ENCODE data around the gene APLN.

The APLN gene, protein sequence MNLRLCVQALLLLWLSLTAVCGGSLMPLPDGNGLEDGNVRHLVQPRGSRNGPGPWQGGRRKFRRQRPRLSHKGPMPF
- long read RNA-seq, donor 1, partial matches to known transcripts, result 0 of 3 reads
- long read RNA-seq, donor 1, other reads (novel, unspliced or antisense), result 0 of 3 reads
- long read RNA-seq, donor 2, partial matches to known transcripts, result 0 of 2 reads
- long read RNA-seq, donor 2, other reads (novel, unspliced or antisense), result 0 of 2 reads
- long read RNA-seq, donor 3, partial matches to known transcripts, result 0 of 1 reads
- long read RNA-seq, donor 3, other reads (novel, unspliced or antisense), result 0 of 1 reads
- long read RNA-seq, donor 4, partial matches to known transcripts, result 0 of 1 reads
- long read RNA-seq, donor 4, other reads (novel, unspliced or antisense), result 0 of 1 reads
- long read RNA-seq, donor 5, partial matches to known transcripts, result 0 of 1 reads
- long read RNA-seq, donor 5, other reads (novel, unspliced or antisense), result 0 of 1 reads
- long read RNA-seq, donor 6, partial matches to known transcripts, result 0 of 4 reads
- long read RNA-seq, donor 6, other reads (novel, unspliced or antisense), result 0 of 4 reads
- long read RNA-seq, donor 7, result 0 reads
- long read RNA-seq, donor 8, partial matches to known transcripts, result 0 of 2 reads
- long read RNA-seq, donor 8, other reads (novel, unspliced or antisense), result 0 of 2 reads

DNA sequence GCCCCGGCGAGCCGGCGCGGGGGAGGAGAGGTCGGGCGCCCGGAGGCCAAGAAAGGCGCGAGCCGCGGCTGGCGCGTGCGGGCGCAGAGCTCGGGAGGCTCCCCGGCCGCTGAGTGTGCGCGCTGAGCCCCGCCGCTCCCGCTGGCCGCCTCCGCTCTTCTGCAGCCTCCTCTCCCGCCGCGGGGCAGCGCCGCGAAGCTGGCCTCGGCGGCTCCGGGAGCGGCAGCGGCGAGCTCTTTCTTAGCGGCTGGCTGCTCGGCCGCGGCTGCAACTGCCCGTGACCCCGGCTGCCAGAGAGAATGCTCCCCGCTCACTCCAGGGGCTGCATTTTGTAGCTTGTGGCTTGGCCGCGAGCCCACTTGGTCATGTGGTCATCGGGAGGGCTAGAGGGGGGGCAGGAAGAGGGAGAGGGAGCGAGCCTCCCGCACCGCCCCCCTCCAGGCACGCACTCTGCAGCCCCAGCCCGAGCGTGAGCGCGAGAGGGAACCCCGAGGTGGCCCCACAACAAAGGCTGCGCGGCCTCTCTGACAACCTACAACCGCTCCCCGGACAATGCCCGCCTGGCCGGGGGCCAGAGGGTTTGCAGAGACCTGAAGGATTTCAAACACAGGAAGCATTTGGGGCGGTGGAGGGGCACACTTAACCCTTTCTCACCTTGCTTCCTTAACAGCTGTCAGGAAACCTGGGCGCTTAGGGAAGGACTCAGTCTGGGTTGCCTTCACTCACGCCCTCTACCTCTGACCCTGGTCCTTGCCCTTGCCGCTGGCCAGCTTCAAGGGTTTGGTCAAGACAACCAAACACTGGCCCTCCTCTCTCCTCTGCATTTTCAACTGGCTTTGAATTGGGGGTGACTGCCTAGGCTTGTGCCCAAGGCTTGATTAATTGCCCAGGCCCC, at the start of gene APLN:
TSS of gene APLN (minus strand) at position 305 of the 895 bp plus-strand sequence. CDS start 326 bp downstream, outside the sequence.
- peak; percentile 76 for DNase-seq

DNA sequence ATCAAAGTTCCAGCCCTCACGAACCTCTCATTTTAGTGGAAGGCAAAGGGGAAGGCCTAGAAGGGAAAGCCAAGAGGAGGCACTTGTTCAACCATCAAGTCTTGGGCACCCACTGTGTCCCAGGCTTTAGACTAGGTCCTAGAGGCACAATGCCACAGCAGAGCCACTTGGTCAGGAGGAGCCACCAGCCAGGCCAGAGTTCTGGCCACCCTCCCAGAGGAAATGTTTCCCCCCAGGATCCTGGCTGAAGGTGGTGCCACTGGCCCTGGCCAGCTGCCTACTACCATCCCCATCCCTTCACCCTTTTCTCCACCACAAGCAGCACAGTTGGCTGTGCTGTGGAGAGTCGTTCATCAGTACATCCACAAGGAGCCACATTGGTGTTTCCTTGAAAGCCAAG, 49.7 kb upstream of the APLN start:
- DNase-seq, result no peak

DNA sequence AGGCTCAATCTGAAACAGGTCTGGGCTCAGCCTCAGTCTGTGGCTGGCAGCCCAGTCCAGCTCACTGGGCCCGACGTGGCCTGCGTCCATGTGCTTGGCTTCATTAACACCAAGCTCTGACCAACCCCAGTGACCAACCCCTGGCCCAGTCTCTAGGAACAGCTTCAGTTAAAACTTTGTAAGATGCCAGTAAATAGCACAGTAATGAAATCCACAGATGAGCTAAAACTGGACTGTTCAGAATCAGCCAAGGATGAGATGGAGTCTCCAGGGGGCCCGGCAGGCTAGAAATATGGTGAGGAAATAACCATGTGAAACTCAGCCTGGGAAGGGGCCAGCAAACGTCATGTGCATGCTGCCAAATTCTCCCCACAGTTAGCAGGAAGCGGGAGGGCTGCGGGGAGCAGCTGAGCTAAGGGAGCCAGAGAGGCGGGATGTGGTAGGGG, 46.9 kb upstream of the APLN start:
- no peak for DNase-seq

DNA sequence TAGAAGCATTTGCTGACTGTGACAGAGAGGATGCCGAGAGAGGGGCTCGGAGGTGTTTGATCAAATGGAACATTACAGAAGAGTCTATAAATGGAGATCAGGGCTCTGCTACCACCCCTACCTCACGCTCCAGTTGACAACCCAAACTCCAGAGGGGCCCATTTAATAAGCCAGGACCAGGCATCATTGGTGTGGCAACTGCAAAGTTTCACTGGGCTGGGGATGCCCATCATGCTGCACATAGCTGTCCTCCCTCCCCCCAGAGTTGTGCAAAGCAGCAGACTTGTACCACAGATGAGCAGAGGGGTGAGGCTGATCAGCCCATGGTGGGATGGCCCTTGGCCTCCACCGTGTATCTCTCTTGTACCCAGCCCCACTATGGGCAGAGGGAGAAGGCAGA, 45.8 kb upstream of the APLN start:
- no peak for DNase-seq

DNA sequence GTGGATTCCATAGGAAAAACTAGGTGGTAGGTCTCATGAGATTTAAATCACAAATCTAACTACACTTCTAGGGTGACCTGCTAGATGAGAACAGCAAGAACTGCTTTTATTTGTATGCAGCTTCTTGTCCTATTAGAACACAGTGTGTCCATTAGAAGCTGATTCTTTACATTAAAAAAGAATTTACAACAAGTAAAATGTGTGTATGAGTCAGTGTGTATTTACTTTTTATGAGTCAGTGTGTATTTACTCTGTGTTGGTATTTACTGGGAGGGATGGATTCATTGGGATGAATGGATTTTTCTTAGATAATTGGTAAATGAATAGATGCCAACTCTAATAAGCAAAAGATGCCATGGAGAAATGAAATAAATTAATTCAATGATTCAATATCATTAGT, 43.4 kb upstream of the APLN start:
- no peak for DNase-seq

DNA sequence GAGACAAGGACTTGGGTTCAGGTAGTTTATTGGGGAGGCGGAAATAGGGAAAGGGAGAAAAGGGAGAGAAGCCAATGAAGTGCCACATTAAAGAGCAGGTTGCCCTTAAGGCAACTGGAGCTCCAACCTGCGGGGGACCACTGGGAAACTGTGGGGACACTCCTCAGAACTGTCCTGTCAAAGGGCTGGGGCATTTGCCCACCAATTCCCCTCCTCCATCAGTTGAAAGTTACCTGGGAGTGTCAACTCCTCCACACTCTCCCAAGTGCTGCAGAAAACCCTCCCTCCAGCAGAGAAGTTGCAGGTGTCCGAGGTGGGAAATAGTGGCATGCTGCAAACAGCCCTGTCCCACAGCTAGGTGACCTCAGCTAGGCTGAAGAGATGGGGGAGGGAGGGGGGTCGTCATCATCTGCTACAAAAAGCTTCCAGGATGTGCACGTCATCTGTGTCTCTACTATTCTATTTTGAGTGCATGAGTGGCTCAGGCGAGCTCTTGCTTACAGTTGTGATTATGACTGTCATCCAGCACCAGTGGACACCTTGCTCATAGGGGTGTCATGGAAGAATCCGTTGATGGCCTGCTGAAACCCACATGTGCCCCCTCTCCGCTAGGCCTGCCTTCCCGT, 42.6 kb upstream of the APLN start:
- DNase-seq, result no peak

DNA sequence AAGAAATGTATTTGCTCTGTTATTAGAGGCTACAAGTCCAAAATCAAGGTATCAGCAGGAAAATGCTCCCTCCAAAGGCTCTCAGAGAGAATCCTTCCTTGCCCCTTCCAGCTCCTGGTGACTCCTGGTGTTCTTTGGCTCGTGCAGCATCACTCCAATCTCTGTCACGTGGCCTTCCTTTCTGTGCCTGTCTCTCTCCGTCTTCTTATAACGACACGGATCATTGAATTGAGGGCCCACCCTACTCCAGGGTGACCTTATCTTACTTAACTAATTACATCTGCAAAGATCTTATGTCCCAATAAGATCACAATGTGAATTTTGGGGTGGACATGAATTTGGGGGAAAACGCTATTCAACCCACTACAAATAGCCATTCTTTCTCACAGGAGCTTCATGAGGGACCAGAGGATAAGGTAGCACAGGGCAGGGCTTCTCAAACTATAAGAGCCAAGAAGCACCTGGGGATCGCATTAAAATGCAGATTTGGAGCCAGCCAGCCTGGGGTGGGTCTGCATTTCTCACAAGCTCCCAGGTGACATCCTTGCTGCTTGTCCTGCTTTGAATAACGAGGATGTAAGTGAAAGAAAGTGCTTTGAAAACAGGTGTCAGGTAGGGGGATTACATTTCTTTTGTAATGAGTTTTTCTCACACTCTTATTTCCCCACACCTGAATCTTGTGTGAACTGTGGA, 41.9 kb upstream of the APLN start:
- DNase-seq, result no peak

DNA sequence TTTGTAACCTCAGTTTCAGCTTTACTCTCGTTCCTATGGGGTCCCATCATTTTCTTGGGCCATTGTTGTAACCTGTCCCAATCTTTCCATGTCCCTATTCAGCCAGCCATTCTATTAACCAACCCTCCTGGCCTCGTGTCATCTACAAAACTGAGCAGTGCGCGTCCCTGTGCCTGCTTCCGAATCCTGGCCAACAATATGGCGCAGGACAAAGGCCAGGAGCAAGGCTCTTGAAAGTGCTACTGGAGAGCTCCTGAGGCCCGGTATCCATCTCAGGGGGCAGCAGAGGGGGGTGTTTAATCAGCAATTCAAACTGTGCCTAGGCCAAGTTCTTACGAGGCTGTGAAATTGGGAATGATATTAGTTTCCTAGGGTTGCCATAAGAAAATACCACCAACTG, 41.2 kb upstream of the APLN start:
- no peak for DNase-seq

DNA sequence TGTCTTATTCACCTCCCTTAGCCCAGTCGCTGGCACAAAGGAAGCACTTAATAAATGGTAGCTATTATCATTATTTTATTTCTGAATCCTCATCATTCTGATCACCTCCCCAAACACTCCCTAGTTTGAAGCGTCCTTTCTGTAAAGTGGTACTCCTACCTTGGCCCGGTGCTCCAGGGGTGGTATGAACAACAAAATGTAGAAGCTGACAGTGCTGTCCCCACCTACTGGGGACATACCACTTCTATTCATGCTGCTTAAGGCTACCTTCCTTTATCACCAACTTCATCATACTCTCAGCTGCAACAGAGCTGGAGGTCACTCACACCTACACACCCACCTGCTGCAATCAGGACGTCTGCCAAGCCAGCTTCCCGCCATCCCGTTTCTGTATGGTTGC, 40.8 kb upstream of the APLN start:
- DNase-seq, result no peak

DNA sequence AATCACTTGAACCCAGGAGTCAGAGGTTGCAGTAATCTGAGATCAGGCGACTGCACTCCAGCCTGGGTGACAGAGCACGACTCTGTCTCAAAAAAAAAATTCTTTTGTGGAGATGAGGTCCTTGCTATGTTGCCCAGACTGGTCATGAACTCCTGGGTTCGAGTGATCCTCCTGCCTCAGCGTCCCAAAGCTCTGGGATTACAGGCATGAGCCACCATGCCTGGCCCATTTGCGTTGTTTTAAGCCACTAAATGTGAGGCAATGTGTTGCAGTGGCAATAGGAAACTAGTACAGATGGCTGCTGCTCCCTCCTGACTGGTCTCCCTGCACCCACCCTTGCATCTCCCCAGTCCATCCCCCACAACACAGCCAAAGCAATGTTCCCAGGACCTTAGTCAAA, 40.0 kb upstream of the APLN start:
- DNase-seq, result no peak

DNA sequence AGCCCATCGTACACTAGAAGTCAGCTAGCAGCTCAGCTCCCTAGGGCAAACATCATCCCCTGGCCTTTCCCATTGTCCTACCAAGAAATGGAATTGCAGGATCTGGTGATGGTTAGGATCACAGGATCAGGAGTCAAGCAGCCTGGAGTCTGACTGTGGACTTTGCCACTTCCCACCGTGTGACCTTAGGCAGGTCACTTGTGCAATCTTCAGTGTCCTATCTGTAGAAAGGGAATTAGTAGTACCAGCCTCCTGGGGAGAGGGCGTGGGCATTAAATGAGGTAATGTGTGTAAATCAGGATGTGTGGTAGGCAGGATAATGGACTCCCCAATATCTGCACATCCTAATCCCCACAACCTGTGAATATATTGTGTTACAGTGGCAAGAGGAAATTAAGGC, 38.6 kb upstream of the APLN start:
- no peak for DNase-seq

DNA sequence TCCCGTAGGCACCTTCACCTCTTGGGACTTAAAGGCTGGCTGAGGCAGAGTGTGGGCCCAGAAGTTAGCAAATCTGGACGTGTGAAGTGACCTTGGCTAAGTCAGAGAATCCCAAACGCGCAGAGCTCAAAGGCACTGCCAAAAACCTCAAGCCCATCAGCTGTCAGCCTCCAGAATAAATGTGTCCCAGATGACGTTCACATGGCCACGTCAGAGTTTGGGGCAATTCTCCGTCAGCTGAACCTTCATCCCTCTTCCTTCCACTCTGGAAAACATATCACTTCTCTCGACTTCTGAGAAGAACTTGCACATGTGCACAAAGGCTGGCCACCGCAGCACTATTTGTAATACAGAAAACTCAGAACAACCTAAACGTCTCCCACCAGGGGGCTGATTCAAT, 35.7 kb upstream of the APLN start:
- no peak for DNase-seq

DNA sequence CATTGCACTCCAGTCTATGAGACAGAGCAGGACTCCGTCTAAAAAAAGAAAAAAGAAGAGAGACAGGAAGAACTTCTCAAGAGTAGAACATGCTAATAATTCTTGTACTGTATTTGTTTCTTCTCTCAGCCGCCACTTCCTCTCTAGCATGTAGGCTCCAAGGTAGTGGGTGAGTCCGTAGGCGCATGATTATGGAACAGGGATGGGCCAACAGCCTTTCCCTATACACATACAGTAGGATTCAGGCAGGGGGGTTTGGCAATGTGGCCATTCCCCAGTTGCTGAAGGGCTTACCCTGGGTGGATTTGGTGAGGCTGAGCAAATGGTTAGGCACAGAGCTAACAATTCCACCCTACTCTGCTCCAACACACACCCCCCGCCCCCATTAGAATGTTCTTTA, 35.0 kb upstream of the APLN start:
- DNase-seq, result no peak

DNA sequence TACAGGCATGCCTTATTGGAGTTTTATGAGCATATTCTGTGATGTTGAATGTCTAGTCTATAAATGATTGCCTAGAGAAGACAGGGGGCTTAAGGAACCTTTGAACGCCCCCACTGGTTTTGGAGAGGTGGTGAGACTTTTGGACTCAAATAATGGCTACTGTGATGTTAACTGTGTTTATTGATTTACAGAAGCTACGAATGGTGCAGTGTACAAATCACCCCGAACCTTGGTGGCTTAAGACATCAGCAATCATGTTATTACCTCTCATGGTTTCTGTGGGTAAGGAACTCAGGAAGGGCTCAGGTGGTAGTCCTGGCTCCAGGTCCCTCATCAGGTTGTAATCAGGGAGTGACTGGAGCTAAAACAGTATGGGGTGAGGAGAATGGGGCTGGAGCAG, 33.3 kb upstream of the APLN start:
- DNase-seq, result no peak

DNA sequence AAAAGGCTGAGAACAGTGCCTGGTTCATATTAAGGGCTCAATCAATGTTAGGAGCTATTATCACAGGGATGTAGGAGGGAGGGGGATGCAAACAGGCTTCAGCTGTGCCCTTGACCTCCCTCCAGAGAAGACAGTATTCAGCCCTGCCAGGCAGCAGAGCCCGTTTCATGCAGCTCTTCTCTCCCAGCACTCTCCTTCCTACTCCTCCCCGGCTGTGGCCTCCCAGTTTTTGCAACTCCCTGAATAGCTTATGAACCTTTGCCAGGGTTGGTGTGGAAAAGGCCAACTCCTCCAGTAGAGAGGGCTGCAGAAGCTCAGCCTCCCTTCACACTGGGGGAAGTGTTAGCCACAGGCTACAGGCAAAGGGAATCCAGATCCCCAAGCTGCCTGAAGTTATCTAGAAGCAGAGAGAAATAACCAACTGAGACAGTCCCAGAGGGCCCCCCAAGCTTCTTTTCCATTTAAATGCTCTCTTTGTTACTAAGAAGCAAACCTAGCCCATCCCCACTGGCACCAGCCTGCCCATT, 31.7 kb upstream of the APLN start:
- no peak for DNase-seq

DNA sequence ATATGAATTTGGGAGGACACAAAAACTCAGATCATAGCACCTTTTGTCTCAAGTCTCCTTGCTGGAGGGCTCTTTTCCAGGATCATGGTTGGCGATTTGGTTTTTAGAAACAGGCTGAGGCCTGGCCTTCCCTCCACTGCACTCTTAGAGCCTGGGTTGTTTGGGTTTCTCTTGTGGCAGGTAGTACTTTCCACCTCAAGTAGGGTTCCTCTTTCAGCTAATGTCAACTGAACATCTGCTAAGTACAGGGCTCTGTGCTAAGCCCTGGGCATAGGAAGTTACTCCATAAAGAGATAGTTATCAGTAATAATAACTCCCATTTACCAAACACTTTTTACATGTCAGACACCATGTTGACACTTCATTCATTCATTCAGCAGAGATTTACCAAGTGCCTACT, 28.2 kb upstream of the APLN start:
- DNase-seq, result no peak

DNA sequence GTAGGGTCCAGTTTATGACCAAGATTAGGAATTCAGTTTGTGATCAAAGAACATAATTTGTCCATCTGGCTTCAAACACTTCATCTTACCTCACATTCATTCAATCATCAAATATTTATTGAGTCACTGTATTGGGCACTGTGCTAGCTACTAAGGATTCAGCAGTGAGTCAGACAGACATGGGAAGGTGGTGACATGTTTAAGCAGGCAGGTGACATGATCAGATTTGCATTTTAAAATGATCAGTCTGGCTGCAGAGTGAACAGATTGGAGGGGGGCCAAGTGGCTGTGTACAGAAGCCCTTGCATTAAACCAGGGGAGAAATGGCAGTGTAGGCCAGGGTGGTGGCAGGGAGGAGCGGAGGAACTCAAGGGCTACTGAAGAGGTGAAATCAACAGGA, 25.1 kb upstream of the APLN start:
- DNase-seq, result no peak

DNA sequence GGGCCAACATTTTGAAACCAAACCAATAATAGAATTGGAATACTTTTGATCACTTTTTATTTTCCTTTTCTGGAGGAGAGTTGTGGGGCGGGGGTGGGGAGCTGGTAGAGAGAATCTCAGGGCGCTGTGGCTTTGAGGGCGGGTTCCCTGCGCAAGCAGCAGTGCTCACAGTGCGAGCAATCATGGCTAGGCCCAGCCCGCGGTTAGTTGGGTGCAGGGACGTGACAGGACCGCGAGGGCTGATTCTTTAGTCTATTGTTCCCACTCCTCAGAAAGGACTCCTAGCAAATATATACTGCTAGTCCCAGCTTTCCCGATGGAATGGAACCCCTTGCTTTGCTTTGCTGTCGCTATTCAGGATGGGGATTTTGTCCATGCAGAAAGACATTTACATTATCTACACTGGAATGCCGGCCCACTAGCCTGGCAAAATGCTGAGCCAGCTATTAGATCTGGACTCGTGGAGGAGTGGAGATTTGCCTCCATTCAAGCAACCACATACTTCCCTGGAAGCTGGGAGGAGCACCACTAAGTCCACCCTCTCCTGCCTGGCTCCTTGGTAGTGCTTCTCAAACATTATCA, 23.9 kb upstream of the APLN start:
- DNase-seq, result no peak

DNA sequence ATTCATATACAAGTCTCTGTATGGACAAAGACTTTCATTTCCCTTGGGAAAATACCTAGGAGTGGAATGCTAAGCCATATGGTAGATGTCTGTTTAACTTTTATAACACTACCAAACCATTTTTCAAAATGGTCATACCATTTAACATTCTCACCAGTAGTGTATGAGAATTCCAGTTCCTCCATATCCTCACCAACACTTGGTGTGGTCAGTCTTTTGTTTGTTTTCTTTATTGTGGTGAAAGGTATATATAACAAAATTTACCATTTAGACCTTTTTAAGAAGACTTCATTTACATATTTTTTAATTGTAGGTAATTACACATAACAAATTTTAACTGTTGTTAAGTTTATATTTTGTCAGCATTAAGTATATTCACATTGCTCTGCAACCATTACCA, 12.7 kb upstream of the APLN start:
- DNase-seq, result no peak

DNA sequence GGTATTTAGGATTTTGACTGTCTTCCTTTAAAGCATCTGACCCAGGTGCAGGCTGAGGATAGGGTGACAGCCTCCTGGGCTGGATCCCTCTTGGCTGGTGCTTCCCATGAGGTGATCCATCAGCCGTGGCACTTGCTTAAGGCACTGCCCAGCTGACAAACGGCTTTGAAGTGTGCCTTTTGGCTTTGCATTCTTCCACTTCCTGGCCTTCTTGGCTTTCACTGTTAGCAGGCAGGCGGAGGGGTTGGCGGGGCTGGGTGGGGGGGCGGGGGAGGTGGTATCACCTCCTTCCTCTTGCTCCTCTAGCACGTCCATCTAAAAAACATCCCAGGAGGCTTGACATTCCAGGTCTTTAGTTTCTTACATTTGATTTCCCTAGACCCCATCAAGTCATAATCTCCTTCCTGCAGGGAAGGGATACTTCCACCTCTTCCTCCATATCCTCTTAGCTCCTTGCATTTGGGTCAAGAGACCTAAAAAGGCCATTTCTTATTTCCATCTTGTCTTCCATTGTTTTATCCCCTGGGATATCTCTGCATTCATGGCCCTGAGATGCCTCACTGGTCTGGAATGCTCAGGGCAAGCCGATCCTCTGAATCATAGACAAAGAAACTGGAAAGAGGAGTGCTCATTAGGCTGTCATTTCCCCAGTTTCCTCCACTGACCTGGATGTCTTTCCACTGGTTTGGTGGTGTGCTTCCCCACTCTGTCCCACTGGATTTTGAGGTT, 11.3 kb upstream of the APLN start:
- no peak for DNase-seq
